CD14-positive monocyte (primary cell): ENCODE measurements around the gene IL17D. TPM values are rescaled to one million over a fixed set of nuclear protein-coding genes. Genes with fewer than 3 reads are reported as not detected.

Source experiments
- DNase-seq, 3 donors: peaks; one replicate each; pipeline ENCODE4 v3.0.0-alpha.2; 2011 to 2022
- H2AFZ ChIP-seq: 2 replicates; pipeline ENCODE4 v1.6.0; 2012; ENCODE audit warnings: mild to moderate bottlenecking, low read depth, low read length, inconsistent platforms; ENCODE audit not compliant: insufficient read depth, poor library complexity, severe bottlenecking
- H3K27ac ChIP-seq, 2 donors: 1 replicate in 1 of 2; 2 replicates in 1 of 2; pipeline ENCODE4 v1.5.1; 2012 to 2013; ENCODE audit warnings: low read length in 2 of 2, control low read depth in 1 of 2, inconsistent platforms in 1 of 2, low read depth in 1 of 2, mild to moderate bottlenecking in 1 of 2
- H3K27me3 ChIP-seq, 2 donors: one replicate each; pipeline versions ENCODE4 v1.6.0 to v1.6.1; 2011 to 2013; ENCODE audit warnings: low read length in 2 of 2; ENCODE audit not compliant: control insufficient read depth in 2 of 2, insufficient read depth in 2 of 2
- H3K36me3 ChIP-seq, 2 donors: replicated peaks in 1 of 2; 1 replicate in 1 of 2; 2 replicates in 1 of 2; pipeline versions ENCODE4 v1.5.1 to v1.6.1; 2012 to 2013; ENCODE audit warnings: low read length in 2 of 2, control low read depth in 1 of 2, inconsistent platforms in 1 of 2, mild to moderate bottlenecking in 1 of 2; ENCODE audit not compliant: insufficient read depth in 2 of 2, control insufficient read depth in 1 of 2
- H3K4me1 ChIP-seq, 2 donors: 1 replicate in 1 of 2; 2 replicates in 1 of 2; pipeline versions ENCODE4 v1.5.1 to v1.6.1; 2012 to 2013; ENCODE audit warnings: low read length in 2 of 2, control low read depth in 1 of 2, inconsistent platforms in 1 of 2, mild to moderate bottlenecking in 1 of 2, moderate library complexity in 1 of 2; ENCODE audit not compliant: insufficient read depth in 2 of 2, control insufficient read depth in 1 of 2
- H3K4me2 ChIP-seq: replicated peaks from 2 replicates; pipeline ENCODE3; 2012; ENCODE audit warnings: low read length, moderate library complexity, mild to moderate bottlenecking; ENCODE audit not compliant: poor library complexity, severe bottlenecking; ENCODE audit errors: extremely low read depth
- H3K4me3 ChIP-seq, 3 experiments: fragments of 200-600 bp in 1 of 3; sonication (generic) in 1 of 3; replicated peaks in 1 of 3; 1 replicate in 2 of 3; 2 replicates in 1 of 3; pipeline ENCODE4 v1.5.1; 2011 to 2013; ENCODE audit warnings: low read length in 3 of 3, mild to moderate bottlenecking in 3 of 3, control low read depth in 2 of 3, low read depth in 2 of 3, inconsistent platforms in 1 of 3, moderate library complexity in 1 of 3
- H3K79me2 ChIP-seq: 2 replicates; pipeline ENCODE4 v1.6.0; 2012; ENCODE audit warnings: mild to moderate bottlenecking, control low read depth, inconsistent platforms, low read length, moderate library complexity; ENCODE audit not compliant: insufficient read depth
- H3K9ac ChIP-seq: 2 replicates; pipeline ENCODE4 v1.6.0; 2017; ENCODE audit warnings: low read length, mild to moderate bottlenecking; ENCODE audit not compliant: insufficient read depth, poor library complexity, severe bottlenecking
- H3K9me3 ChIP-seq, 2 donors: replicated peaks in 1 of 2; 1 replicate in 1 of 2; 2 replicates in 1 of 2; pipeline versions ENCODE4 v1.5.1 to v1.6.1; 2012 to 2013; ENCODE audit warnings: low read length in 2 of 2, control low read depth in 1 of 2; ENCODE audit not compliant: control insufficient read depth in 1 of 2, insufficient read depth in 1 of 2
- H4K20me1 ChIP-seq: 2 replicates; pipeline ENCODE4 v1.6.0; 2012; ENCODE audit warnings: mild to moderate bottlenecking, low read length, control low read depth, moderate library complexity; ENCODE audit not compliant: insufficient read depth
- H3K27ac Mint-ChIP-seq, 7 donors: one replicate each; pipeline ENCODE4 v1.8.0; 2020; ENCODE audit warnings: mild to moderate bottlenecking in 7 of 7, mixed read lengths in 7 of 7, moderate library complexity in 6 of 7, inconsistent platforms in 2 of 7
- H3K27me3 Mint-ChIP-seq, 3 donors: one replicate each; pipeline ENCODE4 v1.8.0; 2021 to 2022; ENCODE audit warnings: low read depth in 3 of 3, mild to moderate bottlenecking in 3 of 3, mixed read lengths in 3 of 3, moderate library complexity in 3 of 3, inconsistent platforms in 1 of 3
- H3K36me3 Mint-ChIP-seq, 2 donors: one replicate each; pipeline ENCODE4 v1.8.0; 2020; ENCODE audit warnings: mixed read lengths in 2 of 2, inconsistent platforms in 1 of 2, mild to moderate bottlenecking in 1 of 2
- H3K4me1 Mint-ChIP-seq: one replicate; pipeline ENCODE4 v1.8.0; 2020; ENCODE audit warnings: mild to moderate bottlenecking, mixed read lengths
- H3K4me3 Mint-ChIP-seq, 2 donors: one replicate each; pipeline ENCODE4 v1.8.0; 2020; ENCODE audit warnings: mild to moderate bottlenecking in 2 of 2, mixed read lengths in 2 of 2, moderate library complexity in 1 of 2
- H3K9me3 Mint-ChIP-seq, 7 donors: one replicate each; pipeline ENCODE4 v1.8.0; 2020 to 2022; ENCODE audit warnings: mixed read lengths in 7 of 7, mild to moderate bottlenecking in 6 of 7, moderate library complexity in 6 of 7, inconsistent platforms in 2 of 7
- WGBS: methylation state at CpG from one replicate; pipeline ENCODE4 v1.1.5; 2013; ENCODE audit warnings: missing lambda C conversion rate; ENCODE audit not compliant: insufficient coverage; 5-methylcytosine and 5-hydroxymethylcytosine counted together
- intact Hi-C, 2 donors: fragments of 100-400 bp; cut with micrococcal nuclease; formaldehyde crosslinking; loops; one replicate each; pipeline versions ENCODE4 v1.15.0 to v1.15.1; 2023
- polyA plus RNA-seq, 3 donors: library from polyadenylated mRNA; depleted of rRNA in 1 of 3; unstranded in 2 of 3; stranded (reverse) in 1 of 3; fragments of 300-500 nt in 2 of 3; fragments of >200 nt in 1 of 3; fragmentation: Illumina TruSeq in 2 of 3; gene quantifications; 1 replicate in 2 of 3; 2 replicates in 1 of 3; pipeline ENCODE4 v1.2.3, GENCODE V29; 2012 to 2021
- TF ChIP-seq, protein P1 (sequence below): fragments of 200-600 bp; IDR thresholded peaks from one replicate; pipeline ENCODE4 v1.8.0; 2022; ENCODE audit warnings: antibody characterized with exemption, mild to moderate bottlenecking

IL17D gene
- polyA plus RNA-seq, 3 donors, result not detected

DNA sequence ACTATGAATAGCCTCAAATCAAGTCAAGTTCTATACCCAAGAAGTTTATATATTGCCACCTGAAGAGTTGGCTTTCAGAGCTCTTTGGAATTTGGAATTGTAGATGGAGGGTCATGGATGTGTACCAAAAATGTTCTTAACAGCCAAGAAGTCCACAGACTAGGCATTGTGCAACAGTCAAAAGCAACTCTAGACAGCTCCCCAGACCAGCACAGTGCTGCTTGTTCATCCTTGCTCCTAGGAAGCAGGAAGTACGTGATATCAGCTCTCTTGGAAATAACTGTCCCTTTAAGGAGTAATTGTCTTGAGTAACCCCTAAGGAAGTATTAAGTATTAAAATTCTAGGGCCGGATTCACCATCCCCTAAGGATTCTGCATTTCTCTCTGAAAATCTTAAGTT, 30.7 kb upstream of the IL17D start:
- Mint-ChIP-seq H3K36me3 (peaks cover 11 to 12% of the 10 kb centered on the region in 2 donors), H3K27ac (no peak overlapping the region), H3K4me3 (no peak overlapping the region), H3K9me3 (no peaks in the 10 kb centered on the region), H3K4me1 (peaks cover 2% of the 10 kb centered on the region), H3K27me3 (no peaks in the 10 kb centered on the region)
- Histone ChIP-seq H3K9ac (no peak overlapping the region), H3K4me2 (no peak overlapping the region), H2AFZ (no peak overlapping the region), H3K27me3 (no peaks in the 10 kb centered on the region), H3K36me3 (no peaks in the 10 kb centered on the region), H3K9me3 (no peaks in the 10 kb centered on the region), H3K4me3 (no peak overlapping the region), H4K20me1 (no peaks in the 10 kb centered on the region), H3K27ac (no peak overlapping the region), H3K4me1 (no peaks in the 10 kb centered on the region), H3K79me2 (no peaks in the 10 kb centered on the region)
- WGBS, result no CpG with 5 or more reads among the region's 2 CpGs
- no peak for DNase-seq
- TF ChIP-seq, protein P1, sequence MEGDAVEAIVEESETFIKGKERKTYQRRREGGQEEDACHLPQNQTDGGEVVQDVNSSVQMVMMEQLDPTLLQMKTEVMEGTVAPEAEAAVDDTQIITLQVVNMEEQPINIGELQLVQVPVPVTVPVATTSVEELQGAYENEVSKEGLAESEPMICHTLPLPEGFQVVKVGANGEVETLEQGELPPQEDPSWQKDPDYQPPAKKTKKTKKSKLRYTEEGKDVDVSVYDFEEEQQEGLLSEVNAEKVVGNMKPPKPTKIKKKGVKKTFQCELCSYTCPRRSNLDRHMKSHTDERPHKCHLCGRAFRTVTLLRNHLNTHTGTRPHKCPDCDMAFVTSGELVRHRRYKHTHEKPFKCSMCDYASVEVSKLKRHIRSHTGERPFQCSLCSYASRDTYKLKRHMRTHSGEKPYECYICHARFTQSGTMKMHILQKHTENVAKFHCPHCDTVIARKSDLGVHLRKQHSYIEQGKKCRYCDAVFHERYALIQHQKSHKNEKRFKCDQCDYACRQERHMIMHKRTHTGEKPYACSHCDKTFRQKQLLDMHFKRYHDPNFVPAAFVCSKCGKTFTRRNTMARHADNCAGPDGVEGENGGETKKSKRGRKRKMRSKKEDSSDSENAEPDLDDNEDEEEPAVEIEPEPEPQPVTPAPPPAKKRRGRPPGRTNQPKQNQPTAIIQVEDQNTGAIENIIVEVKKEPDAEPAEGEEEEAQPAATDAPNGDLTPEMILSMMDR, result no peak
- intact Hi-C loops, result no loop called here

DNA sequence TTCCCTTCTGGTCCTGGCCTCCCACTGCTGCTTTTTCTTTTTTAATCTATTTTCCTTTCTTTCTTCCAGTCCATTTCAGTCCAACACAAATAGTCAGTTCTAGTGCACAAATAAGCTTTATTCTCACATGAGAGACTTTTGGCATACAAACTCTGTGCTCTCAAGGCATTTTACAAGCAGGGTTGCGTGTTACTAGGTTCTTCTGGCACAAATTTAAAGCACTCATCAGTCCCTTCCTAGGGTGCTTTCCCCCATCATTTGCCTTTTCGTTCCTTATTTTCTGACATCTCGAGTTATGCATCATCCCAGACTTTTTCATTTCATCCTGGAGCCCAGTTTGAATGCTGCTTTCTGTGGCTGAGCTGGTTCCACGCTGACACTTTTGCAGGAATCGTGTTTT, 29.8 kb upstream of the IL17D start:
- Histone ChIP-seq H4K20me1 (no peaks in the 10 kb centered on the region), H3K4me1 (no peaks in the 10 kb centered on the region), H3K9ac (no peak overlapping the region), H3K79me2 (no peaks in the 10 kb centered on the region), H3K27ac (no peak overlapping the region), H3K4me3 (no peak overlapping the region), H3K4me2 (no peak overlapping the region), H3K36me3 (no peaks in the 10 kb centered on the region), H3K27me3 (no peaks in the 10 kb centered on the region), H2AFZ (no peak overlapping the region), H3K9me3 (no peaks in the 10 kb centered on the region)
- no peaks in the 10 kb centered on the region for H3K27me3 Mint-ChIP-seq
- intact Hi-C loops, result no loop called here
- peaks cover 11 to 12% of the 10 kb centered on the region in 2 donors for H3K36me3 Mint-ChIP-seq
- TF ChIP-seq, protein P1, result no peak
- H3K9me3 Mint-ChIP-seq, result no peaks in the 10 kb centered on the region
- WGBS, result 97% methylated on average over 3 of the region's 5 CpGs
- H3K4me3 Mint-ChIP-seq, result no peak overlapping the region
- H3K4me1 Mint-ChIP-seq, result peaks cover 2% of the 10 kb centered on the region
- DNase-seq, result no peak
- H3K27ac Mint-ChIP-seq, result no peak overlapping the region
